GM11168 (cell line): Measurements from ENCODE around the gene FAM20A.

Source experiments
- in situ Hi-C: fragments of 300-500 bp; cut with MboI; formaldehyde crosslinking; loops from one replicate; pipeline ENCODE4 v1.12.0; 2022; ENCODE audit warnings: low sequenced_read_pairs; ENCODE audit not compliant: unreplicated experiment

The FAM20A gene

GRCh38 chr17:68611353-68612208 lies 10.4 kb upstream of the FAM20A start:
- in situ Hi-C loops: no loop called here

- in situ Hi-C loops: no loop called here
Measured at GRCh38 chr17:68610554-68610953, 9.4 kb upstream of the FAM20A start.

GRCh38 chr17:68608515-68609130 lies 7.5 kb upstream of the FAM20A start:
- in situ Hi-C loops: no loop called here

GRCh38 chr17:68606451-68607307 lies 5.5 kb upstream of the FAM20A start:
- in situ Hi-C loops: no loop called here

GRCh38 chr17:68605914-68606313 lies 4.7 kb upstream of the FAM20A start:
- in situ Hi-C loops: no loop called here

- in situ Hi-C loops: no loop called here
Measured at GRCh38 chr17:68603656-68604055, 2.5 kb upstream of the FAM20A start.

GRCh38 chr17:68603027-68603426 lies 1.9 kb upstream of the FAM20A start:
- in situ Hi-C loops: no loop called here

GRCh38 chr17:68602289-68602688 lies 1.1 kb upstream of the FAM20A start:
- in situ Hi-C loops: no loop called here

GRCh38 chr17:68601565-68602288 lies 560 bp upstream of the FAM20A start:
- in situ Hi-C loops: no loop called here

- in situ Hi-C loops: no loop called here
Measured at GRCh38 chr17:68600067-68600930, 868 bp downstream of the FAM20A start.

GRCh38 chr17:68599552-68600066 lies 1.6 kb downstream of the FAM20A start:
- in situ Hi-C loops: no loop called here

GRCh38 chr17:68599091-68599490 lies 2.1 kb downstream of the FAM20A start:
- in situ Hi-C loops: no loop called here

- in situ Hi-C loops: no loop called here
Measured at GRCh38 chr17:68598545-68598961, 2.6 kb downstream of the FAM20A start.

GRCh38 chr17:68598074-68598473 lies 3.1 kb downstream of the FAM20A start:
- in situ Hi-C loops: no loop called here

GRCh38 chr17:68596411-68596945 lies 4.7 kb downstream of the FAM20A start:
- in situ Hi-C loops: no loop called here

- in situ Hi-C loops: no loop called here
Measured at GRCh38 chr17:68595986-68596385, 5.2 kb downstream of the FAM20A start.

GRCh38 chr17:68595496-68595895 lies 5.7 kb downstream of the FAM20A start:
- in situ Hi-C loops: no loop called here

GRCh38 chr17:68594552-68594951 lies 6.6 kb downstream of the FAM20A start:
- in situ Hi-C loops: no loop called here
